Stimulated activated CD4-positive, alpha-beta T cell treated with anti-CD3 and anti-CD28 coated beads, Interleukin-4, amount 100 ng/mL, for 4 hours (primary cell): ENCODE measurements around the gene APRT.

Experiments
- DNase-seq, 2 experiments: peaks; one replicate each; pipeline ENCODE4 v3.0.0-alpha.2; 2020

Gene APRT, protein sequence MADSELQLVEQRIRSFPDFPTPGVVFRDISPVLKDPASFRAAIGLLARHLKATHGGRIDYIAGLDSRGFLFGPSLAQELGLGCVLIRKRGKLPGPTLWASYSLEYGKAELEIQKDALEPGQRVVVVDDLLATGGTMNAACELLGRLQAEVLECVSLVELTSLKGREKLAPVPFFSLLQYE

GRCh38 chr16:88811769-88812512 is at the start of gene APRT:
TSS of gene APRT (minus strand) at chr16:88811928. CDS start at chr16:88811899, 29 bp downstream.
- DNase-seq, result peak; percentile 93 to 98

GRCh38 chr16:88861359-88861758 is 49.6 kb upstream of the APRT start:
- DNase-seq, result no peak

DNA sequence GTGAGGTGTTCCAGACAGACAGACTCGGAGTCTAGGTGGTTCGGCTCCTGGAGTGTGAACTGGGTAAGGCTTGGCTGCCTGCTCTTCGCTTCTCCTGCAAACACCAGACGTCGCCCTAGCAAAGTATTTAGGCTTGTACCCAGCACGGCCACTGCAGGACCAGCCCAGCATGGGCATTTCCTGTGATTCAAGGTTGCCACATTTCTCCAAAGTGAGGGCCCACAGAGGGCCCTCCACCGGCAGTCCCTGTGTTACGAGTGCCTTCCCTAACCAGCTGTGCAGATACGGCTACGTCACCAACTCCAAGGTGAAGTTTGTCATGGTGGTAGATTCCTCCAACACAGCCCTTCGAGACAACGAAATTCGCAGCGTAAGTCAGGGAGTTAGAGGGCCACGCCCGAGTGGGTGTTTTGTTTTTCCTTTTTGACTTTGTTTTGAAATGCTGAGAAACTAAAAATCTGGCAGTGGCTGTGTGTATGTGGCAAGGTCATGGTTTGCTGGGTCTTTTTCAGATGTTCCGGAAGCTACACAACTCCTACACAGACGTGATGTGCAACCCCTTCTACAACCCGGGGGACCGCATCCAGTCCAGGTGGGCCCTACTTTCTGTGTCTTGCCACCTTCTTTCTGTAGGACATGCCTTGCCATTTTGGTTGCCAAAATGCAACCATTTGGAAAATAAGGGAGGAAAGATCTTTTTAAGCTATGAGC is 47.8 kb upstream of the APRT start:
- DNase-seq, result no peak

GRCh38 chr16:88857728-88858339 is 46.1 kb upstream of the APRT start:
- peak; percentile 71 to 78 for DNase-seq

DNA sequence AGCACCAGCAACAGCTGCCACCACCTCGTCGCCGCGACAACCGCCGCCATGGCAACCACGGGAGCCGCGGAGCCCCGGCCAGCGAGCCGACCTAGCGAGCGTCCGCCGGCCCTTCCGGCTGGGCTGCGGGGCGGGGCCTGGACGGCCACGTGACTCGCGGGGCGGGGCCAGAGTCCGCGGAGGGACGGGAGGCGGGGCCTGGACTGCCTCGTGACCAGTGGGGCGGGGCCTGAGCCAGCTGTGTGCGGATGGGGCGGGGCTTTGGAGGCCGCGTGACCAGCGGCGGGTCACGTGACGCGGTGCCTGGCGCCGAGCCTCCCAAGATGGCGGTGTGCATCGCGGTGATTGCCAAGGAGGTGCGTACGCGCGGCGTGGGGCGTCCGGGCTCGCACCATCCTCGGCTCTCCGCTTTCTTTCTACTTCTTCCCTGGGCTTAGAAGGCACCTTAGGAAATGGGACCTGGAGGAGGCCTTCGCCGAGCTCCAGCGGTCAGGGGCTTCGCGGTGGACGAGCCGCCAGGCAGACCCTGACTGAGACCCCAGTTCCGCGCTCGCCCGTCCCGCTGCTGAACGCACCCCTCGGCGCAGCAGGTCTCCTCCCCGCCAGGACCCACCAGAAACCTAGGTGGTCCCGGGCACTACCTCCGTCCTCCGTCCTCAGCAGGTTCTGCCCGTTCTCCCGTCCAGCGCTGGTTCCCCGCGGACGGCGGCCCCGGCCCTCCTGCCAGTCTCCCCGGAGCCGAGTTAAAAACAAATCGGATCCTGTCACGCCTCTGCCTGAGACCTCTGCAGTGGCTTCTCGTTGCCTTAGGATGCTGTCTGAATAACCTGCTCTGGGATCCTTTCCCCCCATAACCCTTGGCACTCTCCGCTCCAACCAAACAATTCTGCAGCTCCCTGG is 45.4 kb upstream of the APRT start, which contains the start of the genes GALNS and TRAPPC2L:
Gene GALNS, minus strand, starts transcription at position 120 of the 900 bp plus-strand sequence. Its CDS starts 70 bp downstream, at position 50.
Gene TRAPPC2L, plus strand, starts transcription at position 300 of the 900 bp plus-strand sequence. Its CDS starts 24 bp downstream, at position 324.
- peak; percentile 97 to 100 for DNase-seq

GRCh38 chr16:88856122-88856827 is 44.5 kb upstream of the APRT start:
- DNase-seq, result peak in 1 of 2 experiments; percentile 3

GRCh38 chr16:88855736-88856121 is 44.0 kb upstream of the APRT start:
- DNase-seq, result no peak

DNA sequence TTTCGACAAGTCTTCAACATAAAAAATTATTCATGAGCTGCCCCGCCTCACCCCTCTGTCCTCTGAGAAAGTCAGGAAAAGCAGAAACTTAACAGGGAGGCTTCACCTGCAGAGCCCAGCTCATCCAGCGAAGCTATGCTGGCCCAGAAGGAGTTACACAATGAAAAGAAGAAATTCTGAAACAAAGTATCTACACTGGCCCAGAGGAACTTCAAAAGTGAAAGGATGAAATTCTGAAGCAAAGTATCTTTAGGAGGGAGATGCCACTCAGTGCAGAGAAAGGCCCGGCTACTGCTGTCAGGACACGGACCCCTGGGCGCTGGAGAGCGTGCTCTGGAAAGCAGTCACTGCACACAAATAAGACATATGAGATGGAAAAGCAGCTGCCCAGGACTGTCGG is 43.4 kb upstream of the APRT start:
- DNase-seq, result no peak

DNA sequence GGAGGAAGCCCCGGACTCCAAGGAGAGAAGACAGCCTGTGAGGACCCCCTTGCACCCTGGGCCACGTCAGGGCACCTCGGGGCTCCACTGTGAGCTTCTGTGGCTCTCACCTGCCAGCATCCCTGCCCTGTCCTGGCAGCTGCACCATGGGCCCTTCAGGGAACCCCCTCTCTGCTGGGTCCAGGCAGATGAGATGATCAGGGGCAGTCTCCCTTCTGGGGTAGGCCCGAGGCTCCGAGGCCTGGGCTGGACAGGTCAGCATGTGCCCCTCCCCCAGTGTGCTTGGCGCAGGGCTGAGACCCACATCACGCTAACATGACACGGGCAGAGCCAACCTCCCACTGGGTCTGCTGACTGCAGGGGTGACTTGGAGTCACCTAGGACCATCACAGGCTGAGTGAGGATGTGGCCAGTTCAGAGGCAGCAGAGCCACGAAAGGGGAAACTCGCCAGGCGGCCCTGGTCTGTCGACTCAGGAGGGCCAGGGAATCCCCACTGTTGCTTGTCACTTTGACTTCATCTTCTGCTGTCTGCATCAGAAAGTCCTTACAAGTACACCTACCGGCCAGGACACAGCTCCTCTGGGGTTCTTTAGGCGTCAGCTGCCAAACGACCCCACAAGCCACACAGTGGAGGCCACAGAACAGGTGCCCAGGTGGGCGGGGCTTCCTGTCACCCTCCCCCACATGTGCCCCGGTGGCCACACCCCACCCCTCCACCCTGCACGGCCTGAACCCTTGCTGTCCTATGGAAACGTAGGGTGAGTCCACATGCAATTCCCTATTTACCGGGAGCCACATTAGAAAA is 42.8 kb upstream of the APRT start:
- DNase-seq, result peak; percentile 6 to 16

- DNase-seq, result no peak
These were observed 41.7 kb upstream of the APRT start for GRCh38 chr16:88853325-88853941.

GRCh38 chr16:88851616-88852015 is 39.9 kb upstream of the APRT start:
- no peak for DNase-seq

DNA sequence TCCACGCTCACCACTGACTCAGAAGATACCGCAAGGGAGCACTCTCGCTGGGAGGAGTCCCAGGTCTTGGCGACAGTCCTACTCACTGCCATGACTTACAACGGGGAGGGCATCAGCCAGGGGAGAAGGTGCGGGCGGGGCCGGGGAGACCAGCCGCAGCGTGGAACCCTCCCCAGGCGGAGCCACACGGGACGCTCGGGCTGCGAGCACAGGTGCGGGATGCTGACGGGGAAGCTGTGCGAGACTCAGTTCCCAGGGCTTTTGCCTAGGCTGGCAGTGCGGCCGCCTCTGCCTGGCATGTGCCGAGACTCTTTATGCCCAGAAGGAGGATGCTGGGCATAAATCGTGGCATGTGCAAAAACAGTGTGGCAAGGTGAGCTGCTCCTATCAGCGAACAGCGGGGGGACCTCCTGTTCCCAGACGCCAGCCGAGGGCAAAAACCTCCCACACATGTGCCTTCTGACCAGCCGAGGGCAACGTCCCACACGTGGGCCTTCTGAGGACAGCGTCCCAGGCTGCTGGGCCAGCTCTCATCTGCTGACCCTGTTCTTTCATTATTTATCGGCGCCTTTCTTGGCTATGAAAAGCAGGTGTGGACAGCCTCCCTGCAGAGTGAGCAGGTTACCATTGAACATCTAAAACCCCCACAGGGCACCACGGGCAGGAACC is 38.9 kb upstream of the APRT start:
- no peak for DNase-seq

DNA sequence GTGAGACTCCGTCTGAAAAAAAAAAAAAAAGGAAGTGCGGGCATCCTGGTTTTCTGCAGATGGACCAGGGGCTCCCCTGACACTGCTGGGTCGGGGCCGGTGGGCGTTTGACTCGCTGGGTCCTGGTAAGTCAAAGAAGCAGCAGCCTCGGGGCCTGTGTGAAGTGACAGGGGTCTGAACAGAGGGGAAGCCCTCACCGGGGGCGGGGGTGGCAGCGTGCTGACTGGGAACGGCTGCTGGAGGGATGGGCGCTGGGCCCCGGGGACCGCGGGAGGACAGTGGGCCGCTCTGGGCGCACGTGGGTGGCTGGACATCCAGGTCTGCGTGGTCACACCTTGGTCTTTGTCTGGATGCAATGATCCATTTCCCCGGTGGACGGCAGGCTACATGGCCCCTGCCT is 36.8 kb upstream of the APRT start:
- DNase-seq, result no peak

- DNase-seq, result no peak
These were observed 35.9 kb upstream of the APRT start for GRCh38 chr16:88847654-88848053.

GRCh38 chr16:88846088-88846487 is 34.4 kb upstream of the APRT start:
- DNase-seq, result no peak

- DNase-seq, result no peak
These were observed 32.8 kb upstream of the APRT start for GRCh38 chr16:88844419-88845036.

DNA sequence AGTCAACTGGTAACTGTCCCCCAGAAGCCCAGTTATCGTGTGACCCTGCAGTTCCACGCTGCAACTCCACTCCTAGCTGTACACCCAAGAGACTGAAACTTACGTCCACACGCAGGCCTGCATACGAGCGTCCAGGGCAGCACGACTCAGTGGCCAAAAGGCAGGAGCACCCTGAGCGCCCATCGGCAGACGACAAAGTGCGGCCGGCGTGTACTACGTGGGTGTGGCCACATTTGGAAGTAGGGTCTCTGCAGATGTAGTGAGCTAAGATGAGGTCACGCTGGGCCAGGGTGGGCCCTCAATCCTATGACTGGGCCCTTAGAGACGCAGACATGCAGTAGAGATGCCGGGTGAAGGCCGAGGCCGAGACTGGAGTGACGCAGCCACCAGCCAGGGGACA is 31.5 kb upstream of the APRT start:
- no peak for DNase-seq

DNA sequence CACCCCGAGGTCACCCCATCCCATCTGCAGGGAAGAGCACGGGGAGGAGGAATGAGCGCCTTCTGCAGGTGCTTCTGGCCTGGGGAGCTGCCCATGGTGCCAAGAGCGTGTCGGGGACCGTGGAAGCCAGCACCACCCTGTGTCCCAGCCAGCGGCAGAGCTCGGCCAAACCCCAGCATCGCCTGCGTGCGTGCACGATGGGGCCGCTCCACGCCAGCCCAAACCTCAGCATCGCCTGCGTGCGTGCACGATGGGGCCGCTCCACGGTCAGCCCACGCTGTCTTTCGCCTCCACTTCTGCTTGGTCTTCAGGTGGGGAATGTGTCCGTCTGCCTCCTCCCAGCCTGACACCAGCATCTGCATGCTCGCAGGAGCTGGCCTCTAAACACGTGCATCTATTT is 31.1 kb upstream of the APRT start:
- DNase-seq, result no peak

DNA sequence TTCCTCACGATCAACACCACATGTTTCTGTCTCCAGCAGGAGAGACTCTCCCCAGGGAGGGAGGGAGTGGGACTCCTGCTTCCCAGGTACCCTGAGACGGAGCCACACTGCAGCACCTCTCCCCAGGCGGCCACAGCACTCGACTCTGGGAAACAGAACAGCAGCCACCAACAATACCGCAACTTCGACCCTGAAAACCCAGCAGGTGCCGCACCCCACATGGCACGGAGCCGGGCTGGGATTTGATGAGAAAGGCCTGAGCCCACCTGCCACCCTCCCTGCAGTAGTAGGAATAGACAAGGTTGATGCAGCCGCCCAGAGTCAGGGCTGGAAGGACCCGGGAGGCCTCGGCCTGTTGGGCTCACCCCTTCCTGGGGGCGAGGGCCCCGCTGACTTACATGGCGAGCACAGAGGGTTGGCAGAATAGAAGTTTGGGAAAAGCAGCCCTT is 30.6 kb upstream of the APRT start:
- no peak for DNase-seq
